ENCODE results near the gene RPL29.

- TF ChIP-seq POLR2A (IDR thresholded peaks at IDR 0.05; ENCODE audit: low read depth, low read length) (no peak), POLR2AphosphoS5 (IDR thresholded peaks at IDR 0.05; ENCODE audit: low read depth, low read length) (no peak)
Observed at GRCh38 chr3:51998774-51999173, 3.1 kb upstream of the RPL29 start.

Measured in GM12892 (cell line).